AG09319 (cell line): ENCODE data around the gene LCN12.

Experiments used
- DNase-seq: peaks from one replicate; pipeline ENCODE4 v3.0.0-alpha.2; 2010; ENCODE audit warnings: low read depth; ENCODE audit errors: extremely low read depth
- TF ChIP-seq, protein P1 (sequence below): IDR thresholded peaks from 2 replicates; pipeline ENCODE4 v1.5.1; 2011; ENCODE audit warnings: low read depth, mild to moderate bottlenecking, inconsistent platforms, low read length, moderate library complexity

LCN12 gene

DNA sequence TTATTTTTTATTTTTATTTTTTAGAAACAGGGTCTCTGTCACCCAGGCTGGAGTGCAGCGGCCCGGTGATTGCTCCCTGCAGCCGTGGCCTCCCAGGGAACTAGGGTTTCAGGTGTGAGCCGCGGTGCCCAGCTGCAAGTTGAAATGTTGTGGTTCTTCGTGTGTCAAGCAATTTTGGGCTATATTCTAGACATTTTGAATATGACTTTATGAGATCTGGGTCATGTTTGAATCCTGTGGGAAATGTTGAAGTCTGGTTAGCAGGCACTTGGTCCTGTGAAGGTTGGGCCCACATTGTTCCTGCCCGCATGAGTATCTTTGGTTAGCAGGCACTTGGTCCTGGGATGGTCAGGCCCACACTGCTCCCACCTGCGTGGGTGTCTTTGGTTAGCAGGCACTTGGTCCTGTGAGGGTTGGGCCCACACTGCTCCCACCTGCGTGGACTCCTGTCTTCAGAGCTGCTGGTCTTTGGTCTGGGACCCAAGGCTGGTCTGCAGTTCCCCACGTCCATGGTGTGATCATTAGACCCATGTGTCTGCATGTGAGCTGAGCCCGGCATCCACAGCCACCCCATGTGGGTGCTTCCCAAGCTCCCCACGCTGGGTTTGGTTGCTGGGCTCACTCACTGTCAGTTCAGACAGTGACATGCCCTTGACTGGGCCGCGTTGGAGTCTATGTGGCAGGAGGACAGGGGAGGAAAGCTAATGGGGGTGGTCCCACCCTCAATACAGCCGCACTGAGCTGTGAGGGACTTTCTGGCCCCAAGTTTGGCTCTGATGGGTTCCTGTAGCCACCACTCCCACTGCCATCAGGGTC is 14.7 kb upstream of the LCN12 start:
- TF ChIP-seq, protein P1, sequence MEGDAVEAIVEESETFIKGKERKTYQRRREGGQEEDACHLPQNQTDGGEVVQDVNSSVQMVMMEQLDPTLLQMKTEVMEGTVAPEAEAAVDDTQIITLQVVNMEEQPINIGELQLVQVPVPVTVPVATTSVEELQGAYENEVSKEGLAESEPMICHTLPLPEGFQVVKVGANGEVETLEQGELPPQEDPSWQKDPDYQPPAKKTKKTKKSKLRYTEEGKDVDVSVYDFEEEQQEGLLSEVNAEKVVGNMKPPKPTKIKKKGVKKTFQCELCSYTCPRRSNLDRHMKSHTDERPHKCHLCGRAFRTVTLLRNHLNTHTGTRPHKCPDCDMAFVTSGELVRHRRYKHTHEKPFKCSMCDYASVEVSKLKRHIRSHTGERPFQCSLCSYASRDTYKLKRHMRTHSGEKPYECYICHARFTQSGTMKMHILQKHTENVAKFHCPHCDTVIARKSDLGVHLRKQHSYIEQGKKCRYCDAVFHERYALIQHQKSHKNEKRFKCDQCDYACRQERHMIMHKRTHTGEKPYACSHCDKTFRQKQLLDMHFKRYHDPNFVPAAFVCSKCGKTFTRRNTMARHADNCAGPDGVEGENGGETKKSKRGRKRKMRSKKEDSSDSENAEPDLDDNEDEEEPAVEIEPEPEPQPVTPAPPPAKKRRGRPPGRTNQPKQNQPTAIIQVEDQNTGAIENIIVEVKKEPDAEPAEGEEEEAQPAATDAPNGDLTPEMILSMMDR = no peak

DNA sequence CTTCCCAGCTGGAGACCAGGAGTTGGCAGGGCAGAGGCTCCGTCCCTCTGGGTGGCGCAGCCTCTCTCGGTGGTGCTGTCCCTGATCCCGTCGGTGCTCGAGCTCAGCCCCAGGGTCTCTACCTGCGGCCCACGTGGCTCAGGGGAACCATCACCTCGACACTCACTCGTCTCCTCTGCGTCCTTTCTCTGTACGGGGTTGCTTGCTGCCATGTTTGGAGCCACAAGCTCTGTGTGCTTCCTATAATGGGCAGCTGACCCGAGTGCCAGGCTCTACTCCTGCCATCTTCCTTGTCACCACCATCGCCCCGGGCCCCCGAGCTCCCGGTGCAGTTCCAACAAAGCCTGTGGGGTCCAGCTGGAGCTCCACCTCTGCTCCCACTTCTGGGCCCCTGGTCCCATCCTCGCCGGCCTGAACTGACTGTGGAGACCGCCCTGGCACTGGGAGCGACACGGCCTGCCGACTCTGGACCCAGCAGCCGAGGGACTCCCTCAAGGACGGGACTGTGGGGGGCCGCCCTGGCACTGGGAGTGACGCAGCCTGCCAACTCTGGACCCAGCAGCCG is 12.6 kb upstream of the LCN12 start:
- no peak for DNase-seq
- TF ChIP-seq, protein P1 = no peak

More for the DNA sequence above, 14.7 kb upstream of the LCN12 start:
- DNase-seq = no peak

DNA sequence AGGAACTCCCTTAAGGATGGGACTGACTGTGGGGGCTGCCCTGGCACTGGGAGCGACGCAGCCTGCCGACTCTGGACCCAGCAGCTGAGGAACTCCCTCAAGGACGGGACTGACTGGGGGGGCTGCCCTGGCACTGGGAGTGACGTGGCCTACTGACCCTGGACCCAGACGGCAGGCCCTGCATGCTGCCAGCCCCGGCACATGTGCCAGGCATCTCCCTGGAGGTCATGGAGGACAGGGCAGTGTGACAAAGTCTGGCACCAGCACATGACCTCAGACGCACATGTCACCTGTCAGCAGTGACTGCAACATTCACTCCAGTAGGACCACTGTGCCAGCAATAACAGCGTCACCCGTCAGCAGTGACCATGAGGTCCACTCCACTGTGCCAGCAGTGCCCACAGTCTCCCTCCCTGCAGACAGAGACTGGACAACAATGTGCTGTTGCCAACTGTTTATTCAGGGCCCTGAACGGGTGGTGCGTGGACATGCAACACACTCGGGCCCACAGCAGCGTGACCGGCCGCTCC is 12.0 kb upstream of the LCN12 start:
- DNase-seq = no peak
- TF ChIP-seq, protein P1 = no peak

DNA sequence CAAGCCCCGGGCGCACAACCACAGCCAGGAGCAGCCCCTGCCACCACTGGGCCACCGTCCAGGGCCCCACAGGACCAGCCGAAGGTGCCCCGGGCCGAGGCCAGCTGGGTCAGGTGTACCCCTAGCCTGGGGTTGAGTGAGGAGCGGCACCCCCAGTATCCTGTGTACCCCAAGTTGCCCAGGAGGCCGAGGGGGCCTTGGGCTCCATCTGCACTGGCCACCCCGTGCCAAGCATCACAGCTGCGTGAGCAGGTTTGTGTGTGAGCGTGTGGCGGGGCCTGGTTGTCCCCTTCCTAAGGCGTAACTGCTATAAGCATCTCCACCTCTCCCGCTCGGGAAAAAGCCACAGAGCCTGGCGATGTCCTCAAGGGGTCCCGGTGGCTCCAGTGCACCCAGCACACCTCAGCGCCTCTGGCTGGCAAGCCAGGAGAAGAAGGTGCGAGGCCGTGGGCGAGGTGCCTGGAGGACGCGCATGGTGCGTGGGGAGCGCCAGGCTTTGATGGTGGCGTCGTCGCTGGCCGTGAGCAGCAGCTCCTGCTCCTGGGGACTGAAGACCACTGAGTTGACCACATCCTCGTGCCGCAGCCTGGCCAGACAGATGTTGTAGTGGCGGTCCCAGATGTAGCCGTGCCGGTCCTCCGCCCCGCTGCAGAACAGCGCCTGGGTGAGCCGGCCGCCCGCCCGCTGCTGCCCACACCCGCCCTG is 11.4 kb upstream of the LCN12 start:
- DNase-seq = no peak
- TF ChIP-seq, protein P1 = no peak

DNA sequence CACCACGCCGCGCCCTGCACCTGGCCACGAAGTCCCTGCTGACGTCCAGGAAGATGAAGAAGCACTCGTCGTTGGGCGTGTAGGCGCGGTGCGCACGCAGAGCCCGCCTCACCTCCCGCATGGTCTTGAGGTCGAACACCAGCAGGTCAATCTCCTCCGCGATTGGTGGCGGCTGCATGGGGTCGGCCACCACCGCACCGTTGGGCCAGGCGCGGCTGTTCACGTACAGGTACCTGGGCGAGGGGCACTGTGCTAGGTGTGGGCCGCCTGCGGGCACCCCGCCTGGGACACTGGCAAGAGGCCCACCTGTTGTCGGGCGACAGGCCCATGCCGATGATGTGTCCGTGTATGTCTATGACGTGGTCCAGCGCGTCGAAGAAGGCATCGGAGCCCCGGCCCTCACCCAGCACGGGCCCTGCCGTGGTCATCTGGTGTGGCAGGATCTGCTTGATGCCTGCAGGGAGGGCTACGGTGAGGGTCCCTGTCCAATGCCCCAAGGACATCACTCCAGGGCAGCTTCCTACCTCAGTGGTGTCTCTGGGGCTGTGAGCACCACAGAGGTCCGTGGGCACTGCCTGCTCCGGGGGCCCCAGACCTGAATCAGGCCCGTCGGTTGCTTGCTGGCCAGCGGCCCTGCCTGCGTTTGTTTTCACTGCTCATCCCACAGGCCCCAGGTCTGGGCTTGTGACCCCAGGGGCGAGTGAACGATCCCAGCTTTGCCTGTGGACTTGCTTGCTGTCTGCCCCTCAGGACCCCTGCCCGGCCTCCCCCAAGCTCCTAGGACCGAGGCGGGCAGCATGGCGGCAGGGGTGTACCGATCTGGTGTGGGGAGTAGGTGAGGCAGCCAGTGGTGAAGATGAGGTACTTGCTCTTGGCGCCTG is 10.6 kb upstream of the LCN12 start:
- TF ChIP-seq, protein P1 = no peak
- DNase-seq = no peak

DNA sequence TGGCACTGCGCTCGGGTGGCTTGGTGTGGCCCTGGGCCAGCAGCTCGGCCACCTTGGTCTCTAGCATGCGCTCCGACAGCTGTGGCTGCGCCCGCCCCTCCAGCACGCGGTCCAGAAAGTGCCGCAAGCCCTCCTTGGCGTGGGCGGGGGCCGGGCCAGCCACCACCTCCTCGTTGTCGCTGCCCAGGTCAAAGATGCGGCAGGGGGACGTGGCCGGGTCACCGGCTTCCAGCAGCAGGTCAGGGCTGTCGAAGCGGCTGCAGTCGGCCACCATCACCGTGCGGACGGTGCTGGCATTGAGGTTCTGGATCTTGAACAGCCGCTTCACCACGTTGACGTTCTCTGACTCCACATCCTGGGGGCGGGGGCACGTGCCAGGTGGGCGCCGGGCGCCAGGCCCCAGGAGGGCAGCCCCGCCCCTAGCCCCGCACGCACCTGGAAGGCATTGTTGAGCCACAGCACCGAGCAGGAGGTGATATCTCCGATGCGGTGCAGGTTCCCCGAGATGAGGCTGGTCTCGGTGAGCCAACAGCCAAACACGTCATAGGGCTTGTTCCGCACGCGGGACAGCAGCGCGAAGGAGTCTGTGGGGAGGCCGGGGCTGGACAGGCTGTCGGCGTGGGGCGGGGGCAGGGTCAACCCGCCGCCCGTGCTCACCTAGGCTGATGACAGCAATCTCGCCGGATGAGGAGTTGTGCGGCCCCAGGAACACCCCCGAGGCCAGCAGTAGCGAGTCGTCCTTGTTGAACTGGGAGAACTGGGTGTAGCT is 9.8 kb upstream of the LCN12 start:
- DNase-seq = no peak
- TF ChIP-seq, protein P1 = no peak
